Cardiac muscle cell (in vitro differentiated cells and primary cell): ENCODE results near the gene ZIC2. TPM values are rescaled to one million over a fixed set of nuclear protein-coding genes. Genes with fewer than 3 reads are reported as not detected.

Source experiments
- DNase-seq, 2 donors: peaks; one replicate each; pipeline versions ENCODE4 v3.0.0 to v3.0.0-alpha.2; 2010 to 2017; ENCODE audit warnings: low read depth in 1 of 2, low spot score in 1 of 2
- H3K27ac ChIP-seq: fragments of 200-600 bp; sonication (generic); 2 replicates; pipeline ENCODE4 v1.5.1; 2016
- H3K27me3 ChIP-seq: fragments of 200-600 bp; sonication (generic); 2 replicates; pipeline ENCODE4 v1.6.0; 2016; ENCODE audit warnings: control low read depth
- H3K36me3 ChIP-seq: fragments of 200-600 bp; sonication (generic); 2 replicates; pipeline ENCODE4 v1.5.1; 2016; ENCODE audit warnings: control low read depth
- H3K4me1 ChIP-seq: fragments of 200-600 bp; sonication (generic); 2 replicates; pipeline ENCODE4 v1.8.1; 2017; ENCODE audit warnings: low read depth, mild to moderate bottlenecking, mixed run types
- H3K4me3 ChIP-seq: fragments of 200-600 bp; sonication (generic); 2 replicates; pipeline ENCODE4 v1.5.1; 2016; ENCODE audit warnings: mild to moderate bottlenecking
- H3K9me3 ChIP-seq: fragments of 200-600 bp; sonication (generic); 2 replicates; pipeline ENCODE4 v1.5.1; 2017; ENCODE audit warnings: low read depth, mild to moderate bottlenecking, control low read depth
- polyA plus RNA-seq: library from polyadenylated mRNA; unstranded; fragments of >200 nt; fragmentation: Nextera tagmentation; extraction: Ambion mirVana; gene quantifications from 2 replicates; pipeline ENCODE4 v1.2.1, GENCODE V29; 2016
- total RNA-seq: library from RNA; depleted of rRNA; stranded (reverse); fragments of >200 nt; gene quantifications from 2 replicates; pipeline ENCODE4 v1.2.3, GENCODE V29; 2016
- TF ChIP-seq, protein P1 (sequence below): IDR thresholded peaks from 2 replicates; pipeline ENCODE4 v1.5.1; 2012; ENCODE audit warnings: low read depth, mild to moderate bottlenecking, low read length

ZIC2 gene
- total and polyA plus RNA-seq, 2 experiments from 2014 or later: 0.06 to 0.21 TPM

DNA sequence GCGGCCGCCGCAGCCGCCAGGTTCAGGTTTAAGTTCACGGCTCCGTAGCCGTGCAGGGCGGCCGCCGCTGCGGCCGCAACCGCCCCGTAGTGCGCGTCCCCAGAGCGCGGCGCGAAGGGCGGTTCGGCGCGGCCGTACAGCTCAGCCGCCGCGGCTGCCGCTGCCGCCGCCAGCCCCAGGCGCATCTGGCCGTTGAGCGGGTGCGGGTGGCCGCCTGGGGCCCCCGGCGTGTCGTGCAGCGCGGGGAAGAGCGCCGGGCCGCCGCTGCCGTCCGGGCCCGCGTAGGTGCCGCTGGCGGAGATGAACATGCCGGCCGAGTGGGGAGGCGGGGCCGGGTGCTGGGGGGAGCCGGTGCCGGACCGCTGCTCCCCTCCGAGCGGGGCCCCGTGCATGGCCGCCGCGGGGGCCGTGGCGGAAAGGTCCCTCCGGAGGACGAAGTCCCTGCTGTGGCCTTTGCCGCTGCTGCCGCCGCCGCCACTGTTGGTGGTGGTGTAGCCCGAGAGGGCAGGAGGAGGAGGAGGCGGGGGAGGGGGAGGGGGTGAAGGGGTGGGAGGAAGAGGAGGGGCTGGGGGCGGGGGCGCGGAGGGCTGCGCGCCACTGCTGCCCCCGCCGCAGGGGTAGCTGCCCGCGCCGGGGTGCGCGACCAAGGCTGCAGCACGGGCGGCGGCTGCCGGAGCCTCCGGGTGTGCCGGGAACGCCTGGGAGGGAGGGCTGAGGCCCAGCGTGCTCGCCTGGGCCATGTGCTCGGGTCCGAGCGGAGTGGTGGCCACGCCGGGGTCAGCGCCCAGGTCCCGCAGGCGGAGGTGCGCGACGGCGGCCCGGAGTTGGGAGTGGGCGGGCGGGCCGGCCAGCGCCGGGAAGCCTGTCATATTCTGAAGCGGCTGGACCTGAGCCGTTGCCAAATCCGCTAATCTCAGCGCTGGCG, 10.7 kb upstream of the ZIC2 start:
- Histone ChIP-seq H3K4me1 (no peaks in the 10 kb centered on the region), H3K4me3 (peak overlapping the region; percentile 41), H3K36me3 (no peaks in the 10 kb centered on the region), H3K27ac (no peak overlapping the region), H3K9me3 (no peaks in the 10 kb centered on the region), H3K27me3 (peaks cover 97% of the 10 kb centered on the region)
- TF ChIP-seq, protein P1, sequence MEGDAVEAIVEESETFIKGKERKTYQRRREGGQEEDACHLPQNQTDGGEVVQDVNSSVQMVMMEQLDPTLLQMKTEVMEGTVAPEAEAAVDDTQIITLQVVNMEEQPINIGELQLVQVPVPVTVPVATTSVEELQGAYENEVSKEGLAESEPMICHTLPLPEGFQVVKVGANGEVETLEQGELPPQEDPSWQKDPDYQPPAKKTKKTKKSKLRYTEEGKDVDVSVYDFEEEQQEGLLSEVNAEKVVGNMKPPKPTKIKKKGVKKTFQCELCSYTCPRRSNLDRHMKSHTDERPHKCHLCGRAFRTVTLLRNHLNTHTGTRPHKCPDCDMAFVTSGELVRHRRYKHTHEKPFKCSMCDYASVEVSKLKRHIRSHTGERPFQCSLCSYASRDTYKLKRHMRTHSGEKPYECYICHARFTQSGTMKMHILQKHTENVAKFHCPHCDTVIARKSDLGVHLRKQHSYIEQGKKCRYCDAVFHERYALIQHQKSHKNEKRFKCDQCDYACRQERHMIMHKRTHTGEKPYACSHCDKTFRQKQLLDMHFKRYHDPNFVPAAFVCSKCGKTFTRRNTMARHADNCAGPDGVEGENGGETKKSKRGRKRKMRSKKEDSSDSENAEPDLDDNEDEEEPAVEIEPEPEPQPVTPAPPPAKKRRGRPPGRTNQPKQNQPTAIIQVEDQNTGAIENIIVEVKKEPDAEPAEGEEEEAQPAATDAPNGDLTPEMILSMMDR: no peak
- DNase-seq: peak in 1 of 2 donors; percentile 33

DNA sequence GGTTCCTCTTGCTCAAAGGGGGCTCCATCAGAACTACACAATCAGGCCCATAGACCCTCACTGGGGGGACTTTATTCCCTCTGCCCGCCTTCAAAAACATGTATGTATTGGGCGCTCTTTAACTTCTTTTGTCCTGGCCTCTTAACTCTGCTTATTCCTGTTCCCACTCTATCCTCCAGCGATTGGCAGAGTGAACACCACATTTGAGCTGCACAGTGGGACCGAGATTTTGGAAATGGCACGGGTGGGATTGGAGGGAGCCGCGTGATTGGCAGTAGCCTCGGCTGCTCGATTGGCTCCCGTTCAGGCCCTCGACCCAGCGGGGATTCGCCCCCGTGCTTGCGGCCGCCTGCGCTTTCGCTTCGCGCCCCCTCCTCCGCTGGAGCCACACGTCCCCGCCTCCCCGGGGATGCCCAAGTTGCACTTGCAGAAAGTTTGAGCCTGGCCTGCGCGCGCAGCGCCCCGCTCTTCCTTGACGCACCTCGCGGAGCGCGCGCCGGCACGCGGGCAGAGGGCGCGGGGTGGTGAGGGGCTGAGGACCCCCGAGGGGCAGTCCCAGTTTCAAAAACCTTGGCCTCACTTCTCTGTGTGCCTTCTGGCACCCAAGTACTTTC, 9.9 kb upstream of the ZIC2 start, which contains the start of gene ZIC5:
Gene ZIC5, minus strand, starts transcription at position 192 of the 614 bp plus-strand sequence. Its CDS starts 164 bp downstream, at position 28.
- H3K27me3 ChIP-seq: peaks cover 97% of the 10 kb centered on the region
- no peak within 1 kb of the TSS for H3K27ac ChIP-seq
- TF ChIP-seq, protein P1: no peak
- H3K4me3 ChIP-seq: peak within 1 kb of the TSS; percentile 41
- no peaks in the 10 kb centered on the region for H3K4me1 ChIP-seq
- H3K36me3 ChIP-seq: no peaks in the 10 kb centered on the region
- peak in 1 of 2 donors; percentile 68 for DNase-seq
- H3K9me3 ChIP-seq: no peaks in the 10 kb centered on the region

DNA sequence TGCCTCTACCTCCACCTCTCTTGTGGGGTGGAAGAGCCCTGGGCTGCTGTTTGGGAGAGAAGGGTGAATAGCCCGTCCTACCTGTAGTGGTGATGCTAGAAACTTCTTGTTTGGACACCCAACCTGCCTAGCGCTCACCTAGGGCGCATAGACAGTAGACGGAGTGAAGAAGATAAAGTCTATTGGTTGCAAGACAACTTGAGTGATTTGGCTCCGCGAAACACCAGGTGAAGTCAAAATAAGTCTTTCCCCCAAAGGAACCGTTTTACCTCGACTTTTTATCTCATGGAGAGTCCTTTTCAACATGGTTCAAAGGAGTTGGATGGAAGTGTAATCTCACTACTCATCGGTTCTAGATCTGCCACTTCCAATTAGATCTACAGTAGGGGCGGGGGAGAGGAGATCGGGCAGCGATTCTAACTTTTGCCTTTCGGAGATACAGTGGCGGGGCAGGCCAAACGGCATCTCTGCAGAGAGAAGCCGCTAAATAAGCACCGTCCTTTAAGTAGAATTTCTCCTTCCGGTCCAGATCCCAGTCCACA, 9.3 kb upstream of the ZIC2 start:
- peaks cover 97% of the 10 kb centered on the region for H3K27me3 ChIP-seq
- H3K36me3 ChIP-seq: no peaks in the 10 kb centered on the region
- TF ChIP-seq, protein P1: no peak
- H3K4me3 ChIP-seq: peak overlapping the region; percentile 41
- H3K4me1 ChIP-seq: no peaks in the 10 kb centered on the region
- no peak overlapping the region for H3K27ac ChIP-seq
- H3K9me3 ChIP-seq: no peaks in the 10 kb centered on the region
- peak in 1 of 2 donors; percentile 3 for DNase-seq

DNA sequence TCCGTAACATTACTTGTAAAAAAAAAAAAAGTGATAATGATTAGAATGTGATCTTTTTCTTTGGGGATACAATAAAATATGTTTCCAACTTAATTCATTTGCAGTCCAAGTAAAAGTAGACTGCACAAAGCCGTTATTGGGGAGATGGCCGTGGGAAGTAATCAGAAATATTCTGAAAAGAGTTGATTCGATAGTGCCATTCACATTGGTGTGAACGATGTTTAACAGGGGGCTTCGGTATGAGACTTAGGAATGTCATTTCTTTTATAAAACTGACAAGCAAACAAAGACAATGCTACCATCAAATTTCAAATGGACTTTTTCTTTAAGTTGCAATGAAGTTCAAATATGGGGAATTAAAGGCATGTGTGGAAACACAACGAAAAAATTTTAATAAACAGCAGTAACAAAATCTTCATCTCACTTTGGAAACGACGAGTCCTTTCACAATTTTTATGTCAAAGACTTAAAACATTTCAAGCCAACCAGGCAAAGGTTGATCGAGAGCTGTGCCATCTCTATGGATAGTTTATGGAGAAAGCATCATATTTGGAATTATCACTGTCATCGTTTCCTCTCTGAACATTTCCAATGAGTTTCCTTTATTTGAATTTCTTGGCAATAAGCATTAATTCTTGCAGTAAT, 8.3 kb upstream of the ZIC2 start:
- Histone ChIP-seq H3K27me3 (peaks cover 97% of the 10 kb centered on the region), H3K9me3 (no peaks in the 10 kb centered on the region), H3K27ac (no peak overlapping the region), H3K4me3 (no peak overlapping the region), H3K36me3 (no peaks in the 10 kb centered on the region), H3K4me1 (no peaks in the 10 kb centered on the region)
- TF ChIP-seq, protein P1: no peak
- peak in 1 of 2 donors; percentile 2 for DNase-seq

DNA sequence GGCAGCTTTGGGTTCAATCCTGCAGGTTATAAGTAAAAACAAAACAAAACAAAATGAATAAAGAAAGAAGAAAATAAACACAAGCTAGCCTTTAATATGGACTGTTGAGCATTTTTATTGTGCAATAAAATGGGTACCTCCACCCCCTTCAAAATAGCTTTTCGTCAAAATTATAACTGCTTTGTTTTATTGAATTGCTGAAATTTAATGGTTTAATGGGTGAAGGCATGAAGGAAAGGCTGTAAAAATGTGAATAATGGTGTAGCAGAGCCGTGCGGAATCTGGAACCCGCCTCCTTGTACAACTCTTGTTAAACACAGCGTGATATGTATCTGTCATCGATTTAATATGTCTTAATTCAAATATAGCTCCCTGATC, 7.8 kb upstream of the ZIC2 start:
- Histone ChIP-seq H3K4me1 (no peaks in the 10 kb centered on the region), H3K27me3 (peaks cover 97% of the 10 kb centered on the region), H3K9me3 (no peaks in the 10 kb centered on the region), H3K27ac (no peak overlapping the region), H3K4me3 (no peak overlapping the region), H3K36me3 (no peaks in the 10 kb centered on the region)
- peak in 1 of 2 donors; percentile 1 for DNase-seq
- TF ChIP-seq, protein P1: no peak
